Ishikawa (cell line): Measurements from ENCODE around the gene TMPRSS2.

Experiments
- CEBPB ChIP-seq: IDR thresholded peaks from 2 replicates; pipeline ENCODE4 v1.6.1; 2012
- CREB1 ChIP-seq: IDR thresholded peaks from 2 replicates; pipeline ENCODE4 v1.6.1; 2012; ENCODE audit warnings: low read depth
- EGR1 ChIP-seq: IDR thresholded peaks from 2 replicates; pipeline ENCODE4 v1.6.1; 2012
- EP300 ChIP-seq: IDR thresholded peaks from 2 replicates; pipeline ENCODE4 v1.6.1; 2012; ENCODE audit warnings: borderline replicate concordance
- FOXM1 ChIP-seq: IDR thresholded peaks from 2 replicates; pipeline ENCODE4 v1.6.1; 2012; ENCODE audit warnings: low read depth, borderline replicate concordance
- MAX ChIP-seq: IDR thresholded peaks from 2 replicates; pipeline ENCODE4 v1.6.1; 2012
- NFIC ChIP-seq: IDR thresholded peaks from 2 replicates; pipeline ENCODE4 v1.6.1; 2012
- RAD21 ChIP-seq: IDR thresholded peaks from 2 replicates; pipeline ENCODE4 v1.6.1; 2012; ENCODE audit warnings: low read depth
- REST ChIP-seq: IDR thresholded peaks from 2 replicates; pipeline ENCODE4 v1.6.1; 2012; ENCODE audit warnings: low read depth, mild to moderate bottlenecking
- TAF1 ChIP-seq: IDR thresholded peaks from 2 replicates; pipeline ENCODE4 v1.6.1; 2012; ENCODE audit warnings: low read depth, mild to moderate bottlenecking
- TEAD4 ChIP-seq: IDR thresholded peaks from 2 replicates; pipeline ENCODE4 v1.6.1; 2012
- YY1 ChIP-seq: IDR thresholded peaks from 2 replicates; pipeline ENCODE4 v1.6.1; 2012; ENCODE audit warnings: low read depth
- ZBTB7A ChIP-seq: IDR thresholded peaks from 2 replicates; pipeline ENCODE4 v1.6.1; 2012; ENCODE audit warnings: low read depth

GRCh38 chr21:41483973-41484372, 24.0 kb downstream of the TMPRSS2 start:
- no peak for TF ChIP-seq NFIC
- TF ChIP-seq ZBTB7A: no peak
- TF ChIP-seq EP300: no peak
- TF ChIP-seq TAF1: no peak
- TF ChIP-seq CEBPB: no peak
- TF ChIP-seq REST: no peak
- no peak for TF ChIP-seq EGR1
- no peak for TF ChIP-seq CREB1
- TF ChIP-seq RAD21: no peak
- TF ChIP-seq FOXM1: no peak
- TF ChIP-seq YY1: no peak
- no peak for TF ChIP-seq MAX
- no peak for TF ChIP-seq TEAD4
